ENCODE data around the gene AMY1C.
"Not testable (repeated sequence)": the region's sequence is repeated elsewhere in the genome, so short reads cannot be mapped to it uniquely, and the experiment has no call there.

AMY1C gene
- total RNA-seq: 0 to 0.07 reads per million in 2 donors

DNA sequence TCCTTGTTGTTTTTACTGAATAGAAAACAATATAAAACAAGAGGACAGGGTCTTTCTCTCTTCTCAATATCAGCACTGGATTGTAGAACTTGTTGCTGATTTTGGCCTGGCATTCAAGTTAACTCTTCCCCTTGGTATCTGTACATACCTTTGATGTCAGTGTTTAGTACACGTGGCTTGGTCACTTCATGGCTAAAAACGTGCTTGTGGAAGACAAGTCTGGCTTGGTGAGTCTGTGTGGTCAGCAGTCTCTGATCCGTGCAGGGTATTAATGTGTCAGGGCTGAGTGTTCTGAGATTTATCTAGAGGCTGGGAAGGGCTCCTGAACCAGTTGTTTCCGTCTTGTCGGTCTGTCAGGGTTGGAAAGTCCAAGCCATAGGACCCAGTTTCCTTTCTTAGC, at the start of gene AMY1C:
Gene AMY1C, plus strand, starts transcription at position 301 of the 400 bp plus-strand sequence. CDS start 572 bp downstream, outside the sequence.
- DNase-seq: not testable (repeated sequence)

DNA sequence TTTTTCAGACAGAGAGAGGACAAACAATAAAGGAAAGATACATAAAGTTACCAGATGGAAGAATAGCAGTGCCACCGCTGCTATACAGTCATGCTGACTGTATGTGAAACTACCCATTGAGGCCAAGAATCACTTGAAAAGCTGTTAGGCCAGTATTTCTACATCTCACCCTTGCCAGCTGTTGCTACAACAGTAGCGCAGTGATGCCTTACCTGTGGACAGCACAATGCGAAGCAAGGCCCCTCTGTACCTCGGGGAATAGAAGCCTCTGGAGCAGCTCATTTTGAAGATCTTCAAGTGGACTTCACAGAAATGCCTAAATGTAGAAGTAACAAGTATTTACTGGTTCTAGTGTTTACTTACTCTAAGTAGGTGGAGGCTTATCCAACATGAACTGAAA, 49.0 kb upstream of the AMY1C start:
- DNase-seq: not testable (repeated sequence)

DNA sequence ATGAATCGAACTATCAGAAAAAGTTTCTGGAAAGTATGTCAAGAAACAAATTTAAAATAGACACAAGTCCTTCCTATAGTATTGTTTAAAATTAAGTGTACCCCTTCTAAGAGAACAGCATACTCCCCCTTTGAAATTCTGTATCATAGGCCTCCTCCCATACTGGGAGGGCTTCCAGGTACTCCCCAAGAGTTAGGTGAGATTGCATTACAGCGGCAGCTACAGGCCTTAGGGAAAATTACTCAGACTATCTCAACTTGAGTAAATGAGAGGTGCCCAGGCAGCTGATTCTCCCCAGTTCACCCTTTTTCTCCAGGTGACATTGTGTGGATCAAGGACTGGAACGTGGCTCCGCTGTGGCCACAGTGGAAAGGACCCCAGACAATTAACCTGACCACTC, 48.4 kb upstream of the AMY1C start:
- DNase-seq: not testable (repeated sequence)

DNA sequence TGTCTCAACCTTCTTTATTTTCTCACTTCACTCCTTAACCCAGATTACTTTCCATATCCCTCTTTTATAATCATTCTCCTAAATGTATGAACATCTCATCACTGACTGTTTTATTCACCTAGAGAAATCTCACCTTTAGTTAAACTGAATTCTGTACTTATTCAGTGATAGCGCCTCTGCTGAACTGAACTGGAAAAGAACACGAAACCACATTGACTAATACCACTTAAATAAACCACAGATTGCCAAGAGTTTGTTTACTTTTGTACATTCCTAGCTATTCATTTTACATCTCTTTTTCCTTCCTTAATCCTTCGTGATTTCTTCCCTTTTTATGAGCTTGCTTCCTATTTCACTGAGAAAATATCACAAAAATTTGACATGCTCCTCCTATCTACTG, 42.0 kb upstream of the AMY1C start:
- not testable (repeated sequence) for DNase-seq

DNA sequence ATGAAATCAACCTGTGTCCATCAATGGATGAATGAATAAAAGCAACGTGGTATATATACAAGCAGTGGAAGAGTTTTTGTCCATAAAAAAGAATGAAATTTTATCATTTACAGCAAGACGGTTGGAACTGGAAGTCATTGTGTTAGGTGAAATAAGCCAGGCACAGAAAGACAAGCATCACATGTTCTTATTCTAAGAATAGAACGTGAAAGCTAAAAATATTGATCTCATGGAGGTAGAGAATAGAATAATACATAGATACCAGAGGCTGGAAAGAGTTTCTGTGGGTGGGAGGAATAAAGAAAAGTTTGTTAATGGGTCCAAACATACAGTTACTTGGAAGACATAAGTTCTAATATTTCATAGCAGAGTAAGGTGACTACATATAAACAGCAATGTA, 39.3 kb upstream of the AMY1C start:
- DNase-seq: not testable (repeated sequence)

DNA sequence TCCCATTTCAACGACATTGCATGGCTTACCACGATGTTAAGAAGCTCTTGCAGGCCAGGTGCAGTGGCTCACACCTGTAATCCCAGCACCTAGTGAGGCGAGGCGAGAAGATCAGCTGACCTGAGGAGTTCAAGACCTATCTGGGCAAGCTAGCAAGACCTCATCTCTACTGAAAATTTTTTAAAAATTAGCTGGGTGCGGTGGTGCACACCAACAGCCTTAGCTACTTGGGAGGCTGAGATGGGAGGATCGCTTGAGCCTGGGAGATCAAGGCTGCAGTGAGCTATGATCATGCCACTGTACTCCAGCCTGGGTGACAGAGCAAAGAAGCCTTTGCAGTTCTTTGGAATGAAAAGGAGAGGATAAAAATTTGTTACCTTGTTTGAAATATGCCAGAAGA, 32.3 kb upstream of the AMY1C start:
- DNase-seq: not testable (repeated sequence)

DNA sequence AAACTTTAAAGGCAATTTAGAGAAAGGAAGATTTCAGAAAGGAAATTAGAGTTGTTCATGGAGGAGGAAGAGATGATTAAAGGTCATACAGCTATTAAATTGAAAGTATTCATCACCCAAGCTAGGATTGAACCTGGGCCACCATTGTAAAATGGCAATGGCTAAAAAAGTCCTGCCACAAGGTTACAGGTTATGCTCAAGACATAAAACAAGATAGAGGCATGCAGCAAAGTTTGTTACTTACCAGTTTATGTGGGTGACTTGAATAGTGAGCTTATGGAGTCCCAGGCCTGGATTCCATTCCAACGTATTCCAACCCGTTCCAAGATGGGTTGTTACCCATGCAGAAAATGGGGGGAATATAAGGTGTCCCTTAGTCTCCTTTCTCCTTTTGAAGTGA, 28.2 kb upstream of the AMY1C start:
- DNase-seq: not testable (repeated sequence)

DNA sequence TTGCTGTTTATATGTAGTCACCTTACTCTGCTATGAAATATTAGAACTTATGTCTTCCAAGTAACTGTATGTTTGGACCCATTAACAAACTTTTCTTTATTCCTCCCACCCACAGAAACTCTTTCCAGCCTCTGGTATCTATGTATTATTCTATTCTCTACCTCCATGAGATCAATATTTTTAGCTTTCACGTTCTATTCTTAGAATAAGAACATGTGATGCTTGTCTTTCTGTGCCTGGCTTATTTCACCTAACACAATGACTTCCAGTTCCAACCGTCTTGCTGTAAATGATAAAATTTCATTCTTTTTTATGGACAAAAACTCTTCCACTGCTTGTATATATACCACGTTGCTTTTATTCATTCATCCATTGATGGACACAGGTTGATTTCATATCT, 14.4 kb upstream of the AMY1C start:
- DNase-seq: not testable (repeated sequence)

DNA sequence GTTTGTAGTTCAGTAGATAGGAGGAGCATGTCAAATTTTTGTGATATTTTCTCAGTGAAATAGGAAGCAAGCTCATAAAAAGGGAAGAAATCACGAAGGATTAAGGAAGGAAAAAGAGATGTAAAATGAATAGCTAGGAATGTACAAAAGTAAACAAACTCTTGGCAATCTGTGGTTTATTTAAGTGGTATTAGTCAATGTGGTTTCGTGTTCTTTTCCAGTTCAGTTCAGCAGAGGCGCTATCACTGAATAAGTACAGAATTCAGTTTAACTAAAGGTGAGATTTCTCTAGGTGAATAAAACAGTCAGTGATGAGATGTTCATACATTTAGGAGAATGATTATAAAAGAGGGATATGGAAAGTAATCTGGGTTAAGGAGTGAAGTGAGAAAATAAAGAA, 11.7 kb upstream of the AMY1C start:
- DNase-seq: not testable (repeated sequence)

DNA sequence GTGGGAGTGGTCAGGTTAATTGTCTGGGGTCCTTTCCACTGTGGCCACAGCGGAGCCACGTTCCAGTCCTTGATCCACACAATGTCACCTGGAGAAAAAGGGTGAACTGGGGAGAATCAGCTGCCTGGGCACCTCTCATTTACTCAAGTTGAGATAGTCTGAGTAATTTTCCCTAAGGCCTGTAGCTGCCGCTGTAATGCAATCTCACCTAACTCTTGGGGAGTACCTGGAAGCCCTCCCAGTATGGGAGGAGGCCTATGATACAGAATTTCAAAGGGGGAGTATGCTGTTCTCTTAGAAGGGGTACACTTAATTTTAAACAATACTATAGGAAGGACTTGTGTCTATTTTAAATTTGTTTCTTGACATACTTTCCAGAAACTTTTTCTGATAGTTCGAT, 5.2 kb upstream of the AMY1C start:
- not testable (repeated sequence) for DNase-seq

DNA sequence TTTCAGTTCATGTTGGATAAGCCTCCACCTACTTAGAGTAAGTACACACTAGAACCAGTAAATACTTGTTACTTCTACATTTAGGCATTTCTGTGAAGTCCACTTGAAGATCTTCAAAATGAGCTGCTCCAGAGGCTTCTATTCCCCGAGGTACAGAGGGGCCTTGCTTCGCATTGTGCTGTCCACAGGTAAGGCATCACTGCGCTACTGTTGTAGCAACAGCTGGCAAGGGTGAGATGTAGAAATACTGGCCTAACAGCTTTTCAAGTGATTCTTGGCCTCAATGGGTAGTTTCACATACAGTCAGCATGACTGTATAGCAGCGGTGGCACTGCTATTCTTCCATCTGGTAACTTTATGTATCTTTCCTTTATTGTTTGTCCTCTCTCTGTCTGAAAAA, 4.7 kb upstream of the AMY1C start:
- DNase-seq: not testable (repeated sequence)

DNA sequence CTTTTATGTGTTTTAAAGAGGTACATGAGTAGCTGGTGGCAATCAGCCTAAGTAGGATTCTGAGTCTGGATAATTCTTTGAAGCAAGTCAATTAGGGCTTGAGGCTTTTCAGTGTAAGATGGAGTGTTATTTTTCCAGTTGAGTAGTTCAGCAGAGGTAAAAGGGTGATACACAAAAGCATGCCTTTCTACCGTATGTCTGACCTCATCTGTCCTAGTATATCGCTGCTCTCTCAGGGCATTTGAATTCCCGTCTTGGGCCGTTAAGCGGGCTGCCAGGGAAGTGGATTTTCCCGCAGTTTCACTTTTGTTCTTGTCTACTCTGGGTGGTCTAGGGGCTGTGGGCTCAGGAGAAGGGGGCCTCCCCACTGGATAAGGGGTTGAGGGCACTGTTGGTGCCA, 1.4 kb upstream of the AMY1C start:
- not testable (repeated sequence) for DNase-seq

DNA sequence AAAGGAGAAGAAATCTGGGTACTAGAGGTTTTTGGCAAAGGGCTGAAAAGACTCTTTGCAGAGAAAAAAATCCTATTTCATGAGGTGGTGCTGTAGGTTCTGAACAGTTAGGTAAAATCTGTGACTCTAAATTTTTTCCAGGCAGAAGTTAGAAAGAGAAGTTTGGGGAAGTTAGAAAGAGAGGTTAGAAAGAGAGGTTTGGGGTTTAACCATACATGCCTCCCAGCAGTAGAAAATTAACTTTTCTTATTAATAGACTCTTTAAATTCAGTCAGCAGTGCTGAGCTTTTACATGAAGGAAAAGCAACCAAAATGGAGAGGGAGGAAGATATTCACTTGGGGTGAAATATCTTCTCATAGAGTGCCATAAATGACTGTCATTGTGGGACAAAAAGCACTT, 12.2 kb downstream of the AMY1C start:
- DNase-seq: no peak

DNA sequence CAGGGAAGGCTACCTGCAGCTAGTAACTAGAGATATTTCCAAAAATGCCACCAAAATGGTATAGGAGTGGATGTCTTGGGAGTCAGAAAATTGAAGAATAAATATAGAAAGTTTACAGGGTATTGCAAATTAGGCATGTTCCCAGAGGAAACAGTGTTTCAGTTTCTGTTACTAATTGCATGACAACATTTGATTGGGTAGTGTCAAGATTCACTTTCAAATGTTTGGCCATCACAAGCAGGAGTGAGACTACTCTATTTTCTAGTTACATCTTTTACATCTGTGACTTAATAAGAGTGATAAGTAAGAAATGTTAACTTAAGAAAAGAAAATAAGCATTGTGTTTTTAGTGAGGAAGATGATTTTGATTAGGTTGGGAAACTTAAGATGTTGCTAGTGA, 30.2 kb downstream of the AMY1C start:
- no peak for DNase-seq

DNA sequence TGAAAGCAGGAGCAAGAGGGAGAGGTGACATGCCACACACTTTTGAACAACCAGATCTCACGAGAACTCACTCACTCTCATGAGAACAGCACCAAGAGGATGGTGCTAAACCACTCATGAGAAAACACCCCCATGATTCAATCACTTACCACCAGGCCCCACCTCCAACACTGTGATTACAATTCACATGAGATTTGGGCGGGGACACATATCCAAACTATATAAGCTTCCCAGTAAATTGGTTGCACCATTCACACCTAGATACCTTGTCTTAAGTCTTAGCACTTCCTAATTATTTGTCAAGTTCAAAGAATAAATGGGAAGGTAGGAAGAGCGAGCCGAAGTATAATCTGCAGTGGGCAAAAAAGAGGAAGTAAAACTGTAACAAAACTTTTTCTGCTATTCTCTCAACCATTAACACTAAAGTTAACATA, 34.3 kb downstream of the AMY1C start:
- no peak for DNase-seq

DNA sequence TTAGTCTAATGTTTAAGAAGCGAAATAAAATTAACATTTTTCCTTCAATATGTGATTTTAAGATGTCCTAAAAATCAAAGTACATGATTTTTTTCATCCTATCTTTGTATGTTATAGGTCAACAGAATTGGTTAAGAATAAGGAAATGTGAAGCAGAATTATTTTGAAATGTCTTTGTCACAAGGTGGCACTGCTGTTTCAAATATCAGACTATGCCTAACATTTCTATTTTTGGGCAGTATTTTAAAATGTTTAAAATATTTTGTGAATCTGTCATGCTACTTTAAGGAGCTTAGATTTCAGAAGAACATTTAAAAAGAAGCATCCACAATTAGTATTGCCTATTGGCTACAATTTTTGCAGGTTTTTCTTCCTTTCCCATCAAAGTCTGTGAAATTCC, 38.7 kb downstream of the AMY1C start:
- DNase-seq: no peak

DNA sequence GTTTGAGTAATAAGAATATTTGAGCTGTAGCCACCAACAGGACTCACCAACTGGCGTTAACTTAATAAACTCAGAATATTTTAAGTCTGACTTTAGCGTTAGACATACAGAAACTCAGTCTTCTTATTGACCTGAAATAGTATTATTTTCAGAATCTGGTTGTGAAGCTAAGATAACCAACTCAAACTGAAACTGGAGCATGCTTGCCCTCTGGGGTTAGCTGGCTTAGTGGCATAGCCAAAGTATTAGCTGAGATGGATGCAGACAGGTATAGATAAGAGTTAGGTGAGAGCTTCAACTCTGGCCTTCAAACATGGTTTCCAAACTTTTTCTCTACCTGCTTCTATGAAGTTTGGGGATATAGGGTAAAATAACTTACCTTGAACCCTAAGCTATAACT, 40.5 kb downstream of the AMY1C start:
- no peak for DNase-seq
